ENCODE results near the gene FCHSD2.
A peak's percentile ranks its signal among the peaks of the same experiment; 100 is the strongest.

The FCHSD2 gene

DNA sequence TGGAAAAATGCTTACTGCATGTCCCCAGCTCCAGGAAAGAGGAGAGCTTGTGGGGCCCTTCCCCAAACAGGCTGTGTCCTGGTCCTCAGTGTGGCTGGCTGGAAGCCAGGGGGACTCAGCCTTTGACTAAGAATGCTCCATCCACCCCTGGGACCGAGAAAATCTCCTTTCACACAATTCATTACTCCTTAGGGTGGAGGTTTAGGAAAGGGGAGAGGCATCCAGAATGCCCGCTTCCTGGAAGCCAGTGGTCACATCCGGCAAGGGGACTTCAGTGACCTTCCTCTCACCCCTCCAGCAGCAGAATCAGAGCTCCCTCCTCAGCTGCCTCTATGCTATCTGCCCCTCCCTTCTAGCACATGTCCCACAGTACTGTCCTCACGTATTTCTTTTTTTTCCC, 306.0 kb downstream of the FCHSD2 start:
- Histone ChIP-seq H3K18ac (ENCODE audit: low read length) (no peak overlapping the region), H3K4me1 (ENCODE audit: control insufficient read depth, low read depth, low read length) (no peaks in the 10 kb centered on the region), H3K9ac (ENCODE audit: low read length) (no peak overlapping the region), H4K8ac (ENCODE audit: low read depth, low read length) (no peak overlapping the region), H3K56ac (ENCODE audit: low read length) (no peak overlapping the region), H2BK5ac (ENCODE audit: low read length) (no peak overlapping the region), H3K79me1 (ENCODE audit: low read length) (no peaks in the 10 kb centered on the region), H2BK15ac (replicated peaks; ENCODE audit: low read depth) (no peak overlapping the region), H3K4me2 (ENCODE audit: low read length) (no peak overlapping the region), H3K23ac (ENCODE audit: low read length) (no peak overlapping the region), H3K4ac (ENCODE audit: low read depth, low read length) (no peak overlapping the region), H3K27me3 (ENCODE audit: insufficient read depth, low read length, poor library complexity) (no peaks in the 10 kb centered on the region), H3K27ac (ENCODE audit: low read depth, low read length) (no peak overlapping the region), H2BK120ac (ENCODE audit: low read depth, low read length) (no peak overlapping the region), H4K5ac (ENCODE audit: low read length) (no peak overlapping the region), H2AK5ac (ENCODE audit: low read length) (no peak overlapping the region), H3K4me3 (ENCODE audit: low read length) (no peak overlapping the region), H3K79me2 (ENCODE audit: control insufficient read depth, insufficient read depth, low read length) (no peaks in the 10 kb centered on the region), H3K36me3 (ENCODE audit: control insufficient read depth, insufficient read depth, low read length) (no peaks in the 10 kb centered on the region)
- no CpG with 5 or more reads among the region's 4 CpGs for whole genome bisulfite sequencing (ENCODE audit: extremely low coverage, insufficient coverage, low lambda C conversion rate)
- no peak for DNase-seq

DNA sequence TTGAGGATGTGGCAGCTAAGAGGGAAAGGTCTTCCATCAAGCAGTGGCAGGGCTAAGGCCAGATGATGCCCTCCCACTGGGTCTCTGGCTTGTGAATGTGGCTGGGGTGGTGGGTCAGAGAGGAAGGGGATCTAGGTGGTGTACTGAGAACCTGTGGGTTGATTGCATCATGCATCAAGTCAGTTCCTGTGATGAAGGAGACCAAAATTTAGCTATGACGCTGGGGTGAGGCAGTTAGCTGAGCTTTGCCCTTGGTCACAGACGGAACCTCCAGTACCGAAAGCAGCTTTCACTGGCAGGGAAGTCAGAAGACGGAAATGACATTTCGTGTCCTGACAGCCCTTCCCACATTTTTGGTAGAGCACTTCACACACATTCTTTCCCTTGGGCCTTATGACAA, 307.2 kb downstream of the FCHSD2 start:
- Histone ChIP-seq H2BK15ac (replicated peaks; ENCODE audit: low read depth) (no peak overlapping the region), H3K27ac (ENCODE audit: low read depth, low read length) (no peak overlapping the region), H3K18ac (ENCODE audit: low read length) (no peak overlapping the region), H2BK5ac (ENCODE audit: low read length) (no peak overlapping the region), H3K4ac (ENCODE audit: low read depth, low read length) (no peak overlapping the region), H3K27me3 (ENCODE audit: insufficient read depth, low read length, poor library complexity) (no peaks in the 10 kb centered on the region), H2AK5ac (ENCODE audit: low read length) (no peak overlapping the region), H4K5ac (ENCODE audit: low read length) (no peak overlapping the region), H3K4me3 (ENCODE audit: low read length) (no peak overlapping the region), H3K23ac (ENCODE audit: low read length) (no peak overlapping the region), H2BK120ac (ENCODE audit: low read depth, low read length) (no peak overlapping the region), H3K79me1 (ENCODE audit: low read length) (no peaks in the 10 kb centered on the region), H4K8ac (ENCODE audit: low read depth, low read length) (no peak overlapping the region), H3K36me3 (ENCODE audit: control insufficient read depth, insufficient read depth, low read length) (no peaks in the 10 kb centered on the region), H3K4me1 (ENCODE audit: control insufficient read depth, low read depth, low read length) (no peaks in the 10 kb centered on the region), H3K4me2 (ENCODE audit: low read length) (no peak overlapping the region), H3K79me2 (ENCODE audit: control insufficient read depth, insufficient read depth, low read length) (no peaks in the 10 kb centered on the region), H3K56ac (ENCODE audit: low read length) (no peak overlapping the region), H3K9ac (ENCODE audit: low read length) (no peak overlapping the region)
- DNase-seq: no peak
- WGBS (ENCODE audit: extremely low coverage, insufficient coverage, low lambda C conversion rate): no CpG with 5 or more reads among the region's 5 CpGs

DNA sequence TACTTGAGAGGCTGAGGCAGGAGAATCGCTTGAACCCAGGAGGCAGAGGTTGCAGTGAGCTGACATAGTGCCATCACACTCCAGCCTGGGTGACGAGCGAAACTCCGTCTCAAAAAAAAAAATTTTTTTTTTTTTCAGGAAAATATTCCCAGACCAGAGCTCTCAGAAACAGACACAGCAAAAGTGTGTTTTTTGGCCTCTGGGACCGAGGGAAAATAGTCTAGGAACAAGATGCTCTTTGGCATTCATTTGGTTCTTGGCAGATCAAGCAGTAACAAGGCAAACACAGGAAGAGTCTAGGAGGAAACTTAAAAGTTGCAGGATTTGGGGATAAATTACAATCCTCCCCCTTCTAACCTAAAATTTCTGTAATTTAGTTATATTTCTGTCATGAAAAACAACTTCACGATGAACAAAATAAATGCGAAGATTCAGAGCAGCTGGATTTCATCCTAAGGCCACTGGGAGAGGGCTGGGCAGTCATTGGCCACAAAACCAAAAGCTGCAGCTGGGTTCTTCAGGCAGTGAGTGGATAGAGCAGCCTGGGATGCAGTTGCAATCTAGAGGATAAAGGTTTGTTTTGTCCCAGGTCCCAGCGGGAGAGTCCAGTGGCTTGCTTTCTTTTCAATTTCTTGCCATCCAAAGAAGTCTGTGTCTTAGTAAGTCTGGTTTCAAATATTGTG, 308.2 kb downstream of the FCHSD2 start:
- no peak overlapping the region for H2BK5ac ChIP-seq (ENCODE audit: low read length)
- H4K8ac ChIP-seq (ENCODE audit: low read depth, low read length): no peak overlapping the region
- H3K79me2 ChIP-seq (ENCODE audit: control insufficient read depth, insufficient read depth, low read length): no peaks in the 10 kb centered on the region
- no peak overlapping the region for H4K5ac ChIP-seq (ENCODE audit: low read length)
- no peaks in the 10 kb centered on the region for H3K36me3 ChIP-seq (ENCODE audit: control insufficient read depth, insufficient read depth, low read length)
- no peak overlapping the region for H3K4me2 ChIP-seq (ENCODE audit: low read length)
- no peak overlapping the region for H2BK15ac ChIP-seq (replicated peaks; ENCODE audit: low read depth)
- WGBS (ENCODE audit: extremely low coverage, insufficient coverage, low lambda C conversion rate): no CpG with 5 or more reads among the region's 8 CpGs
- H3K4ac ChIP-seq (ENCODE audit: low read depth, low read length): no peak overlapping the region
- H3K79me1 ChIP-seq (ENCODE audit: low read length): no peaks in the 10 kb centered on the region
- no peak overlapping the region for H3K4me3 ChIP-seq (ENCODE audit: low read length)
- no peak overlapping the region for H3K27ac ChIP-seq (ENCODE audit: low read depth, low read length)
- H2BK120ac ChIP-seq (ENCODE audit: low read depth, low read length): no peak overlapping the region
- no peak overlapping the region for H3K23ac ChIP-seq (ENCODE audit: low read length)
- H2AK5ac ChIP-seq (ENCODE audit: low read length): no peak overlapping the region
- no peak overlapping the region for H3K9ac ChIP-seq (ENCODE audit: low read length)
- H3K27me3 ChIP-seq (ENCODE audit: insufficient read depth, low read length, poor library complexity): no peaks in the 10 kb centered on the region
- no peak for DNase-seq
- no peak overlapping the region for H3K56ac ChIP-seq (ENCODE audit: low read length)
- H3K18ac ChIP-seq (ENCODE audit: low read length): no peak overlapping the region
- H3K4me1 ChIP-seq (ENCODE audit: control insufficient read depth, low read depth, low read length): no peaks in the 10 kb centered on the region

DNA sequence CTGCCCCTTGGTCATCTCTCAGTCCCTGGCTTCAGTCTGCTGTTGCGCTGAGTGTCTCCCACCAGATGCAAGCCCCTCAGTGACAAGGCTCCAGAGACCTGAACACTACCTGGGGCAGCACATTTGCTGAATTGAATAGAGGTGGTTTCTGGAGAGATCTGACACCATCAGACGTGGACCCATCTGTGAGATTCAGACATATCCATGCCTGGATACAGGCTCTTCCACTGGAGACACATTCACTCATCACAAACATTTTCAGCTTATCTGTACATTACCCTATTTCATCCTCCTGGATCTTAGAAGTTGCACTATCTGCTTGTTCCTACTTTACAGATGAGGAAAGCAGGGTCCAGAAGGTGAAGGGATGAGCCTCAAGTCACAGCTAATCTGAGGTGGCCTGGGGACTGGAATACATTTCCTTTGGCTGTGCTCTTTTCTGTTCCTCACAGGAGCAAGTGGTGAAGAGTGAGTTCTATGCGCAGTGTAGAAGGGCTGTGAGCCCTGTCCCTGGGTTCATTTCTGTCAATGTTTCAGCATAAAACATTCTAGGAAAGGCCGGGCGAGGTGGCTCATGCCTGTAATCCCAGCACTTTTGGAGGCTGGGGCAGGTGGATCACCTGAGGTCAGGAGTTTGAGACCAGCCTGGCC, 308.9 kb downstream of the FCHSD2 start:
- H3K79me2 ChIP-seq (ENCODE audit: control insufficient read depth, insufficient read depth, low read length): no peaks in the 10 kb centered on the region
- H3K23ac ChIP-seq (ENCODE audit: low read length): no peak overlapping the region
- H3K9ac ChIP-seq (ENCODE audit: low read length): no peak overlapping the region
- H3K4me1 ChIP-seq (ENCODE audit: control insufficient read depth, low read depth, low read length): no peaks in the 10 kb centered on the region
- DNase-seq: no peak
- H3K79me1 ChIP-seq (ENCODE audit: low read length): no peaks in the 10 kb centered on the region
- no peak overlapping the region for H3K4ac ChIP-seq (ENCODE audit: low read depth, low read length)
- H2AK5ac ChIP-seq (ENCODE audit: low read length): no peak overlapping the region
- no peak overlapping the region for H3K56ac ChIP-seq (ENCODE audit: low read length)
- no peaks in the 10 kb centered on the region for H3K27me3 ChIP-seq (ENCODE audit: insufficient read depth, low read length, poor library complexity)
- H3K36me3 ChIP-seq (ENCODE audit: control insufficient read depth, insufficient read depth, low read length): no peaks in the 10 kb centered on the region
- no peak overlapping the region for H4K5ac ChIP-seq (ENCODE audit: low read length)
- no peak overlapping the region for H3K18ac ChIP-seq (ENCODE audit: low read length)
- no peak overlapping the region for H3K4me2 ChIP-seq (ENCODE audit: low read length)
- no peak overlapping the region for H2BK5ac ChIP-seq (ENCODE audit: low read length)
- H2BK120ac ChIP-seq (ENCODE audit: low read depth, low read length): no peak overlapping the region
- H2BK15ac ChIP-seq (replicated peaks; ENCODE audit: low read depth): no peak overlapping the region
- no peak overlapping the region for H4K8ac ChIP-seq (ENCODE audit: low read depth, low read length)
- no peak overlapping the region for H3K27ac ChIP-seq (ENCODE audit: low read depth, low read length)
- WGBS (ENCODE audit: extremely low coverage, insufficient coverage, low lambda C conversion rate): no CpG with 5 or more reads among the region's 5 CpGs
- H3K4me3 ChIP-seq (ENCODE audit: low read length): no peak overlapping the region

DNA sequence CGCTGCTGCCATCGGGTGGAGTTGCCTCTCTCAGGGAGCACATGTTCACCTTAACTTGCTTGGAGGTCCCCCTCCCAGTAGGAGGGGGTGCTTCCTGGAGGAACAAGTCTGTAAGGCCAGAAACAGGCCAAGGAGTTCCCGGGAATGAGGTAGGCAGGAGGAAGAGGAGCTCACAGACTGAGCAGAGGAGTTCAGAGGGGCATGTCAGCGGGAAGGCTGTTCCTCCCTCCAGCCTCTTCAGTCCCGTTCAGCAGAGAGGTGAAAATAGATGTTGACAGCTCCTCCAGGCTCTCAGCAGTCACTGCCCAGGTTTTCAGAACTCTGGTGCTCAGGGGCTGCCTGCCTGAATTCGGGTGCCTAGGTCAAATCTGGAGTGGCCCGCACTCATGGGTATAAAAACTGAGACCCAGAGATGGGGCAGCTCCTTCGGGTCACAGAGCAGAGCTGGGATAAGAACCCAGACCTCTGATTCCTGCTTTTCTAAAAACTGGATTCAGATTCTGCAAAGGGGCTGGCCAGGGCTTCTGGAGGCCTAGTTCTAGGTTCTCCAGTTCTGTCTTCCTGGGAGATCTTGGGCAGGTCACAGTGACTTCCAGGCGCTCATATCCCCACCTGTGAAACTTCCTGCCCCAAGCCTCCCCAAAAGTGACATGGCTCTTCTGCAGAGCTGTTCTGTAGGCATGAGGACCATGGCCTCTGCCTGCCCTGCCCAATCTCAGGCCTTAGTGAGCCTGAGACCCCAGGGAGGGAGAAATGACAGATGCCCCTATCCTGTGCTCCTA, 309.6 kb downstream of the FCHSD2 start:
- Histone ChIP-seq H3K23ac (ENCODE audit: low read length) (no peak overlapping the region), H3K4ac (ENCODE audit: low read depth, low read length) (no peak overlapping the region), H3K9ac (ENCODE audit: low read length) (no peak overlapping the region), H3K4me3 (ENCODE audit: low read length) (no peak overlapping the region), H2BK120ac (ENCODE audit: low read depth, low read length) (no peak overlapping the region), H3K79me1 (ENCODE audit: low read length) (no peaks in the 10 kb centered on the region), H3K56ac (ENCODE audit: low read length) (peak overlapping the region; percentile 10), H3K18ac (ENCODE audit: low read length) (no peak overlapping the region), H3K27me3 (ENCODE audit: insufficient read depth, low read length, poor library complexity) (no peaks in the 10 kb centered on the region), H3K4me1 (ENCODE audit: control insufficient read depth, low read depth, low read length) (no peaks in the 10 kb centered on the region), H4K5ac (ENCODE audit: low read length) (no peak overlapping the region), H2BK5ac (ENCODE audit: low read length) (no peak overlapping the region), H3K79me2 (ENCODE audit: control insufficient read depth, insufficient read depth, low read length) (no peaks in the 10 kb centered on the region), H4K8ac (ENCODE audit: low read depth, low read length) (no peak overlapping the region), H3K27ac (ENCODE audit: low read depth, low read length) (no peak overlapping the region), H2AK5ac (ENCODE audit: low read length) (no peak overlapping the region), H3K4me2 (ENCODE audit: low read length) (no peak overlapping the region), H2BK15ac (replicated peaks; ENCODE audit: low read depth) (no peak overlapping the region), H3K36me3 (ENCODE audit: control insufficient read depth, insufficient read depth, low read length) (no peaks in the 10 kb centered on the region)
- WGBS (ENCODE audit: extremely low coverage, insufficient coverage, low lambda C conversion rate): no CpG with 5 or more reads among the region's 9 CpGs
- DNase-seq: no peak

Measured in mesendoderm (in vitro differentiated cells).